Psoas muscle (tissue), 8 donors: Measurements from ENCODE around the gene PRELID1. TPM values are rescaled to one million over a fixed set of nuclear protein-coding genes. Genes with fewer than 3 reads are reported as not detected.
"Not testable (repeated sequence)": the region's sequence is repeated elsewhere in the genome, so short reads cannot be mapped to it uniquely, and the experiment has no call there.

ENCODE experiments used
- ATAC-seq, 4 donors: fragments of 200-7000 bp; cut with Tn5 transposase; one replicate each; pipeline ENCODE4 v1.9.1; 2020; ENCODE audit warnings: moderate library complexity in 3 of 4, mild to moderate bottlenecking in 2 of 4
- DNase-seq, 2 donors: peaks; one replicate each; pipeline ENCODE4 v3.0.0-alpha.2; 2020
- H3K27ac ChIP-seq: fragments of 200-600 bp; one replicate; pipeline ENCODE4 v1.8.0; 2022
- H3K27me3 ChIP-seq, 3 donors: fragments of 200-600 bp in 1 of 3; one replicate each; pipeline versions ENCODE4 v1.6.1 to v1.8.0; 2013 to 2022; ENCODE audit warnings: low read length in 2 of 3, mild to moderate bottlenecking in 2 of 3, moderate library complexity in 1 of 3; ENCODE audit not compliant: insufficient read depth in 3 of 3
- H3K36me3 ChIP-seq, 2 donors: fragments of 200-600 bp in 1 of 2; one replicate each; pipeline versions ENCODE4 v1.6.1 to v1.8.0; 2013 to 2022; ENCODE audit warnings: low read depth in 1 of 2, mild to moderate bottlenecking in 1 of 2, moderate library complexity in 1 of 2; ENCODE audit not compliant: insufficient read depth in 1 of 2
- H3K4me1 ChIP-seq: fragments of 200-600 bp; one replicate; pipeline ENCODE4 v1.8.0; 2022
- H3K4me3 ChIP-seq: fragments of 200-600 bp; one replicate; pipeline ENCODE4 v1.8.0; 2022; ENCODE audit warnings: mild to moderate bottlenecking
- H3K9me3 ChIP-seq: fragments of 200-600 bp; one replicate; pipeline ENCODE4 v1.8.0; 2022
- CTCF ChIP-seq: fragments of 200-600 bp; IDR thresholded peaks from one replicate; pipeline ENCODE4 v1.8.0; 2022; ENCODE audit warnings: antibody characterized with exemption
- WGBS, 3 donors: extraction: QIAGEN DNeasy Blood & Tissue Kit; methylation state at CpG; one replicate each; pipeline versions ENCODE4 v1.1.6 to v1.1.7; 2013; 5-methylcytosine and 5-hydroxymethylcytosine counted together
- intact Hi-C, 2 donors: fragments of 100-400 bp; cut with DNase I; formaldehyde crosslinking; loops; one replicate each; pipeline versions ENCODE4 v1.11.0 to v1.14.2; 2022
- polyA plus RNA-seq, 3 donors: library from polyadenylated mRNA; stranded (reverse); fragments of 200-250 nt; gene quantifications; one replicate each; pipeline ENCODE4 v1.2.3, GENCODE V29; 2013
- total RNA-seq, 4 donors: library from RNA; stranded (reverse); fragmentation: NEBNext Ultra II Directional in 2 of 4; extraction: Animal tissue kit (Norgen Biotek cat#: 25700) in 2 of 4; gene quantifications; one replicate each; pipeline versions ENCODE4 v1.2.1 to v1.2.4, GENCODE V29; 2021 to 2023
- donor health status: healthy with polysubstance abuse.
- donor health status: DM: no; HTN: no; CAD: no; lungs with moderate emphysema.
- donor health status: Bipolar disorder and iron deficiency.
- donor health status: healthy.
- donor health status: DM: yes; HTN: yes; CAD: no.
- donor health status: DM: no; HTN: no; CAD: no.
- donor health status: DM: no; HTN: no; CAD: no.
- donor health status: DM: yes; HTN: yes; CAD: no.

Gene PRELID1
- total and polyA plus RNA-seq, 7 donors, result 19.9 to 201 (median 53.9) TPM

DNA sequence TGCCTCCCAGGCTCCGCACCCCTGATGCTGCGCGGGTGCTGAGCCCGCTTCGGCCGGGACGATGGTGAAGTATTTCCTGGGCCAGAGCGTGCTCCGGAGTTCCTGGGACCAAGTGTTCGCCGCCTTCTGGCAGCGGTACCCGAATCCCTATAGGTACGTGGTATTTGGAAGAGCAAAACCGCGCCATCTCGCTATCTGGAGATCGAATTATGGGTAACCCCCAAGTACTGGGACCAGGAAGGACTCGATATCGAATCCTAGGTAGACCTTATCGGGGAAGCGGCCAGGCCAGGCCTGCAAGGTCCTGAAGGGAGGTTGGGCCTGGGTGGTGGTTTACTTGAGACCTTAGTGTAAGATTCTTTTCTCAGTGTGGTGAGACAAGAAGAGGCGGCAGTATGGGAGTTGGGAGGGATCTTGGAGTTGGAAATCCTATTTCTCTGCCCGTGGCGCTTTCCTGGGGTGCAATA lies 359 bp downstream of the PRELID1 start:
- Histone ChIP-seq H3K4me3 (peak overlapping the region; percentile 97), H3K27ac (peak overlapping the region; percentile 92), H3K27me3 (no peaks in the 10 kb centered on the region), H3K36me3 (peaks cover 0 to 41% of the 10 kb centered on the region in 2 donors), H3K9me3 (no peaks in the 10 kb centered on the region), H3K4me1 (peaks cover 45% of the 10 kb centered on the region)
- intact Hi-C loops, result loop anchor here (5.0 kb wide), 2 partner anchors 172 to 187 kb away; partner anchors contain the start of gene NSD1 (in 1 of the 2)
- no peak for TF ChIP-seq CTCF
- peak in 1 of 4 donors; percentile 1 for ATAC-seq
- peak in 1 of 2 donors; percentile 44 for DNase-seq
- WGBS, 3 donors, result 0 to 1% (median 1%) methylated on average over 25 of the region's 25 CpGs

- H3K27ac ChIP-seq, result peak overlapping the region; percentile 92
- 20 to 27% (median 27%) methylated on average over 15 to 19 of the region's 19 CpGs for WGBS, 3 donors
- DNase-seq (peak in 1 of 2 donors; percentile 45), ATAC-seq (peak in 1 of 4 donors; percentile 12)
- no peaks in the 10 kb centered on the region for H3K9me3 ChIP-seq
- peak overlapping the region; percentile 97 for H3K4me3 ChIP-seq
- H3K4me1 ChIP-seq, result peaks cover 51% of the 10 kb centered on the region
- intact Hi-C loops, result loop anchor here (5.0 kb wide), 2 partner anchors 172 to 187 kb away; partner anchors contain the start of gene NSD1 (in 1 of the 2)
- TF ChIP-seq CTCF, result no peak
- H3K27me3 ChIP-seq, result no peaks in the 10 kb centered on the region
- H3K36me3 ChIP-seq, result peaks cover 0 to 40% of the 10 kb centered on the region in 2 donors
Observed at GRCh38 chr5:177304392-177305119, 957 bp downstream of the PRELID1 start.

- 66 to 74% (median 69%) methylated on average over 11 of the region's 11 CpGs for WGBS, 3 donors
- DNase-seq, intact Hi-C loops, H3K27ac ChIP-seq, ATAC-seq, H3K27me3 ChIP-seq, H3K9me3 ChIP-seq, H3K4me3 ChIP-seq: not testable (repeated sequence)
- Histone ChIP-seq H3K36me3 (peaks cover 0 to 40% of the 10 kb centered on the region in 2 donors), H3K4me1 (peaks cover 48% of the 10 kb centered on the region)
Observed at GRCh38 chr5:177306103-177306640, 2.6 kb downstream of the PRELID1 start.

DNA sequence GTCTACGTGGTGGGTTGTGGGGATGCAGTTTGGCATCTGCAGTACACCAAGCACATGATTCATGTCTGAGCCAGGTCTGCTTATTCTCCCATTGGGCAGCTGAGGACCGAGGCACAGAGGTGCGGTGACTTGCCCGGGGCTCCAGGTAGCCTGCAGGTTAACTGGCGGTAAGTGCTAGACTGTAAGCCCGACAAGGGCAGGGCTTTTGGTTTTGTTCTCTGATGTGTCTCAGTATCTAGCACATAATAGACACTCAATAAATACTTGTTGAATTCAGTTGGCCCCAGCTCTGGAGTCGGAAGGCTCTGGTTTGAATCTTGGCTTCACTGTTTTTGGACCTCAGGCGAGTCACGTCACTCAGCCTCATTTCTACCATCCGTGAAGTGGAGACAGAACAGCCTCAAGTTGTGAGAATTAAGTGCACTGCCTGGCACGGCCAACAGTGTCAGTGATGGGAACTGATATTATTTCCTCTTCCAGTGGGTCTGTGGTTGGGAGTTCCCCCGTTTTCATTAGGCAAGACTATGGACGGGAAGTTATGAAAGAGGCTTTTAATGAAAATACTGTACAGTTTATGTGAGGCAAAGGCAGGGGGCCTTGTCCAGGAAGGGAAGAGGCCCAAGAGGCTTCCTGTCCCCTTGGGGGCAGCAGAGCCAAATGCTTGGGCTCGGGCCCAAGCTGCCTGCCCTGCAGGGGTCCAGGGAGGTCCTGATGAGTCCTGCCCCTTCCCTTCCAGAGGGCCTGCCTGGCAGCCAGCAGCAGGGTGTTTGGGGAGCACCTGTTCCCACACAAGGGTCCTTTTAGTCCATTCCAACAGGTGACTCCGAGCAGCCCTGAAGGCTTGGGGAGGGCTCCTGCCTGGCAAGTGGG lies 3.3 kb downstream of the PRELID1 start:
- peaks cover 41% of the 10 kb centered on the region for H3K4me1 ChIP-seq
- no peaks in the 10 kb centered on the region for H3K27me3 ChIP-seq
- intact Hi-C loops, result no loop called here
- ATAC-seq (no peak), DNase-seq (peak in 1 of 2 donors; percentile 47)
- WGBS, 3 donors, result 71 to 79% (median 76%) methylated on average over 15 of the region's 15 CpGs
- H3K4me3 ChIP-seq, result no peak overlapping the region
- H3K9me3 ChIP-seq, result no peaks in the 10 kb centered on the region
- H3K27ac ChIP-seq, result peak overlapping the region; percentile 15
- H3K36me3 ChIP-seq, result peaks cover 0 to 33% of the 10 kb centered on the region in 2 donors
- no peak for TF ChIP-seq CTCF
